Measurements from ENCODE around the gene RCAN3.

DNA sequence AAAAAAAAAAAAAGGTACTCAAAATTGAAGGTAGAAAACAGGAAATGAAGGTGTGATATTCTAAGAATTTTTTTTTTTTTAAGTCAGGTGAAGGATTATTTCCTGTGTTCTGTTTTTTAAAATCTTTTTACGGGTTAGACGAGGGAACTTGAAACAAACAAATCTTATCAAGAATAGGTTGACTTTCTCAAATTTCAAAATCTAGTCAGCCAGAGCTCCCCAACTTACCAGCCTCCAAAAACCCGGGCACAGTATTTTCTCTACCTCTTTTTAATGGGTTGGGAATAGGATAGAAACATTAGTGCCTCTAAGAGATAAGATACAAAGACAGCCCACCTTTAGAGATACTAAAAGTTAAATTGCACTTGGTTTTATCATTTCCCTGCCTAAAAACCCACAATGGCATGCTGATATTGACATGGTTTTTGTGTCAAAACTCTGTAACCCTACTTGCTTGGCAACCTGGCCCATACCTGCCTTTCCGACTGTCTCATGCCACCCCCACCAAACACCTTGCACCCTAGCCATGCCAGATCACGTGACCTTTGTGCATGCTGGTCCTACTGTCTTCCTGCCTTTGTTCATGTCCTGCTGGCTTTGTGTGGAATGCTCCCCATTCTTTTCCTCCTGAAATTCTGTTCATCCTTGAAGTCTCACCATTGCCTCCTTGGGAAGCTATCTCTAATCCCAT lies 4.2 kb downstream of the RCAN3 start:
- TF ChIP-seq, protein P1, sequence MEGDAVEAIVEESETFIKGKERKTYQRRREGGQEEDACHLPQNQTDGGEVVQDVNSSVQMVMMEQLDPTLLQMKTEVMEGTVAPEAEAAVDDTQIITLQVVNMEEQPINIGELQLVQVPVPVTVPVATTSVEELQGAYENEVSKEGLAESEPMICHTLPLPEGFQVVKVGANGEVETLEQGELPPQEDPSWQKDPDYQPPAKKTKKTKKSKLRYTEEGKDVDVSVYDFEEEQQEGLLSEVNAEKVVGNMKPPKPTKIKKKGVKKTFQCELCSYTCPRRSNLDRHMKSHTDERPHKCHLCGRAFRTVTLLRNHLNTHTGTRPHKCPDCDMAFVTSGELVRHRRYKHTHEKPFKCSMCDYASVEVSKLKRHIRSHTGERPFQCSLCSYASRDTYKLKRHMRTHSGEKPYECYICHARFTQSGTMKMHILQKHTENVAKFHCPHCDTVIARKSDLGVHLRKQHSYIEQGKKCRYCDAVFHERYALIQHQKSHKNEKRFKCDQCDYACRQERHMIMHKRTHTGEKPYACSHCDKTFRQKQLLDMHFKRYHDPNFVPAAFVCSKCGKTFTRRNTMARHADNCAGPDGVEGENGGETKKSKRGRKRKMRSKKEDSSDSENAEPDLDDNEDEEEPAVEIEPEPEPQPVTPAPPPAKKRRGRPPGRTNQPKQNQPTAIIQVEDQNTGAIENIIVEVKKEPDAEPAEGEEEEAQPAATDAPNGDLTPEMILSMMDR (IDR thresholded peaks at IDR 0.05; ENCODE audit: low read length) = no peak
- no peak for TF ChIP-seq EZH2phosphoT487 (IDR thresholded peaks at IDR 0.05; ENCODE audit: low read length)

All from MM.1S (cell line).